ENCODE results near the gene DUOX2.
"Not testable (repeated sequence)": the region's sequence is repeated elsewhere in the genome, so short reads cannot be mapped to it uniquely, and the experiment has no call there.

- TF ChIP-seq CTCF, POLR2A (IDR thresholded peaks at IDR 0.05): not testable (repeated sequence)
These were observed 65.6 kb downstream of the DUOX2 start for GRCh38 chr15:45048449-45048793.

Data from heart left ventricle (tissue), 13 donors.